GM19023 (cell line): ENCODE measurements around the gene FSD1L.
"Not testable (repeated sequence)": the region's sequence is repeated elsewhere in the genome, so short reads cannot be mapped to it uniquely, and the experiment has no call there.

ENCODE experiments used
- ATAC-seq: cut with Tn5 transposase; IDR thresholded peaks from one replicate; pipeline ENCODE4 v1.9.1; 2021; ENCODE audit warnings: mild to moderate bottlenecking, moderate library complexity; ENCODE audit not compliant: unreplicated experiment

Gene FSD1L

GRCh38 chr9:105483618-105484017 lies 35.8 kb downstream of the FSD1L start:
- peak; percentile 54 for ATAC-seq

- no peak for ATAC-seq
These were observed 36.4 kb downstream of the FSD1L start for GRCh38 chr9:105484226-105484625.

DNA sequence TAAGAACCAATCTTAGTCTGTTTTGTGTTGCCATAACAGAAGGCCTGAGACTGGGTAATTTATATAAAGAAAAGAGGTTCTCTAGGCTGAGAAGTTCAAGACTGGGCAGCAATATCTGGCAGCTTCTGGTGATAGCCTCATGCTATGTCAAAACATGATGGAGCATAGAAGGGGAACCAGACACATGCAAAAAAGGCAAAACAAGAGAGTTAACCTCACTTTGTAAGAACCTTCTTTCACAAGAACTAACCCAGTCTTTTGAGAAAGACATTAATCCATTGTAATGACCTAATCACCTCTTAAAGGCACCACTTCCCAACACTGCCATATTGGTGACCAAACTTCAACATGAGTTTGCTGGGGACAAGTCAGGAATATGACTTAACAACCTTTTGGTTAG lies 37.3 kb downstream of the FSD1L start:
- ATAC-seq = no peak

- no peak for ATAC-seq
These were observed 49.0 kb downstream of the FSD1L start for GRCh38 chr9:105496826-105497225.

DNA sequence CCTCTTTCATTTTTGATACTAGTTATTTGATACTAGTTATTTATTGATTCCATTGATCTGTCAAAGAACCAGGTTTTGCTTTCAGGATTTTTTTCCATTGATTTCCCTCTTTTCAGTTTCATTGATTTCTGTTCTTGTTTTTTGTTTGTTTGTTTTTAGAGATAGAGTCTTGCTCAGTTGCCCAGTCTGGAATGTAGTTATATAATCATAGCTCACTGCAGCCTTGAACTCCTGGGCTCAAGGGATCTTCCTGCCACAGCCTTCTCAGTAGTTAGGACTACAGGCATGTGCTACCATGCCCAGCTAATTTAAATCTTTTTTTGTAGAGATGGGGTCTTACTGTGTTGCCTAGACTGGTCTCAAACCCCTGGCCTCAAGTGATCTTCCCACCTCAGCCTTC lies 49.9 kb downstream of the FSD1L start:
- ATAC-seq = no peak

DNA sequence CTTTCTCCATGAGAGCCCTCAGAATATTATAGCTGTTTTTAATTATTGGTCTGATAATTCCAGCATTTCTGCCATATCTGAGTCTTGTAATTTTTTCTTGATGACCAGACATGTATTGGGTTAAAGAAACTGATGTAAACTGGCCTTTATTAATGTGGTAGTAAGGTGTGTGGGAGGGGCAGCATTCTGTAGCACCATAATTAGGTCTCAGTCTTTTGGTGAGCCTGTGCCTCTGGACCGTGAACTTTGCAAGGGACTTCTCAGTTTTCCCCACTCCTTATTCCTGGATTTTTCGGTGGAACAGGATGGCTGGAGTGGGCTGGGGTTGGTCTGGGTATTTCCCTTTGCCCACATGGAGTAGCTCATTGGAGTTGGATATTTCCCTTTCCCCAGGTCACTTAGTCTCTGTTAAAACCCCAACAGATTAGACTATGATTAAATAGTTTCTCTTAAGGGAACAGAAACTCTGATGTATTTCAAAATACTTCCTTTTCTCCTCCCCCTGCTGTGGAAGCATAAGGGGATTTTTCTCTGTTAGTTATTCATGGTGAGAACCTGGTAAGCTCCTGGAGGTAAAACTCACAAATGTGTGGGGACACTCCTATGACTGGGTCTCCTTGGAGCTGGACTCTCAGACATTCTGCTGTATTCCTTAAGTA lies 52.4 kb downstream of the FSD1L start:
- ATAC-seq = peak; percentile 88

- no peak for ATAC-seq
These were observed 53.6 kb downstream of the FSD1L start for GRCh38 chr9:105501414-105501813.

- ATAC-seq = no peak
These were observed 54.4 kb downstream of the FSD1L start for GRCh38 chr9:105502276-105502675.

DNA sequence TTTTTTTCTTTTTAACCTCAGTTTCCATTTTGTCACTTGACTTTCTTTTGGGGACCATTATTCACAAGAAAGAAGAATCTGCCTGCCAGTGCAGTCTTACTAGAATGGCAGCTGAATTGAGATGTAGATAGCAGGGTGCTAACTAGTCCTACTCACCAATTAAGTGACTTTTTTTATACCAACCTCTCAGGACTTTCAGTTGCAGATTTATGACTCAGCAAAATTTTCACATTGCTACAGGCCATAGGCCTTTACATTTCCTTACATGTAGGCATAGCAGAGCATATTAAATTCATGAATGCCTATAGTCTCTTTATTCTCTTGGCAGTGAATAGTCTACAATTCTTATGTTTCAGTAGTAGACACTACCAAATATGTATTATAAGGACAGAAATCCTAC lies 56.0 kb downstream of the FSD1L start:
- no peak for ATAC-seq

GRCh38 chr9:105507096-105507790 lies 59.4 kb downstream of the FSD1L start:
- no peak for ATAC-seq

- ATAC-seq = no peak
These were observed 60.7 kb downstream of the FSD1L start for GRCh38 chr9:105508530-105508929.

DNA sequence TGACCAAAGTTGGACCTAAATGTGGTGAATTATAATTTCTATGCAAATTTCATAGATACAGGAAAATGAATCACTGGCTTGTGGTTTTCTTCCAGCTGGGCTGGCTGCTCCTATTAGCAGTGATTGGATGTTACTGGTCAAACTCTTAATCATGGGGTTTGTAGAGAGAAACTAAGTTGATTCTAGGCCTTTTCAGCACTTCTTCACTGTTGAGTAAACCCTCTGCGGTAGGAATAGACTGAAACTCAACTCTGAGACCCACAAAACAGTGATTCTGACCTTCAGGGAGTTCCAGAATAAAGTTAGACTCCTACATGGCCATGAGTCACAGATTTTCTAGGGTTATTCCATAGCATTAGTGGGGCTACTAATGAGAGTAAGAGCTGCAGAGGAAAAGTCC lies 62.2 kb downstream of the FSD1L start:
- ATAC-seq = peak; percentile 72

GRCh38 chr9:105511446-105511845 lies 63.6 kb downstream of the FSD1L start:
- ATAC-seq = no peak

DNA sequence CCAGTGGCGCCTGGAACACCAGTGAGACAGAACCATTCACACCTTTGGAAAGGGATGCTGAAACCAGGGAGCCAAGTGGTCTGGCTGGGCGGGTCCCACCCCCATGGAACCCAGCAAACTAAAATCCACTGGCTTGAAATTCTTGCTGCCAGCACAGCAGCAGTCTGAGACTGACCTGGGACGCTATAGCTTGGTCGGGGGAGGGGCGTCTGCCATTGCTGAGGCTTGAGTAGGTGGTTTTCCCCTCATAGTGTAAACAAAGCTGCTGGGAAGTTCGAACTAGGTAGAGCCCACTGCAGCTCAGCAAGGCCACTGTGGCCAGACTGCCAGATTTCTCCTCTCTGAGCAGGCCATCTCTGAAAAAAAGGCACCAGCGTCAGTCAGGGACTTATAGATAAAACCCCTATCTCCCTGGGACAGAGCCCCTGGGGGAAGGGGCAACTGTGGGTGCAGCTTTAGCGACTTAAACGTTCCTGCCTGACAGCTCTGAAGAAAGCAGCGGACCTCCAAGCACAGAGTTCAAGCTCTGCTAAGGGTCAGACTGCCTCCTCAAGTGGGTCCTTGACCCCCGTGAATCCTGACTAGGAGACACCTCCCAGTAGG lies 68.1 kb downstream of the FSD1L start:
- no peak for ATAC-seq

- peak; percentile 65 for ATAC-seq
These were observed 72.0 kb downstream of the FSD1L start for GRCh38 chr9:105519710-105520369.

- not testable (repeated sequence) for ATAC-seq
These were observed 73.2 kb downstream of the FSD1L start for GRCh38 chr9:105520992-105521391.

- peak; percentile 71 for ATAC-seq
These were observed 75.0 kb downstream of the FSD1L start for GRCh38 chr9:105522618-105523385.

DNA sequence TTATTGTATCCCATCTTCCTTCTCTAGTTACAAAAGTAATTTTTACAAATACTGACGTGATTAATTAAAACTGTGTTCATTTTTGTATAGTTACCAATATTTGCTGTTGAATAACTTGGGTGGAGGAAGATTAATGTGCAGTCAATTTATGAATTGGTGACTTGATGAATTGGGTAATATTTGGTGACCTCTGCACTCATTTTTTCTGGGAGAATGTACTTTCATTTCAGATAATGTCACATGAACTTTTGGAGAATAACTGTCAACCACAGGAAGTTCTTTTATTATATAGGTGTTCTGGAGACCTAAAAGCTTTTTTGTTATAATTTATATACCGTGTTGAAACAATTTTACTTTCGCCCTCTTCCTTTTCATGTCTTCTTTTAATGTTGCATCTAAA lies 83.7 kb downstream of the FSD1L start:
- no peak for ATAC-seq

GRCh38 chr9:105535920-105536668 lies 88.3 kb downstream of the FSD1L start:
- ATAC-seq = peak; percentile 80

- no peak for ATAC-seq
These were observed 91.6 kb downstream of the FSD1L start for GRCh38 chr9:105539452-105539851.
